Activated CD4-positive, alpha-beta T cell treated with anti-CD3 and anti-CD28 coated beads for 4 hours (primary cell): ENCODE results near the gene TUBG2.

Source experiments
- DNase-seq, 2 donors: peaks; one replicate each; pipeline ENCODE4 v3.0.0-alpha.2; 2020

The TUBG2 gene

GRCh38 chr17:42700586-42701289 is 41.7 kb downstream of the TUBG2 start:
- DNase-seq, result no peak

- no peak for DNase-seq
Observed at GRCh38 chr17:42702446-42702845, 43.4 kb downstream of the TUBG2 start.

GRCh38 chr17:42704490-42704836 is 45.4 kb downstream of the TUBG2 start:
- DNase-seq, result no peak

GRCh38 chr17:42704837-42705494 is 45.9 kb downstream of the TUBG2 start:
- DNase-seq, result no peak

GRCh38 chr17:42706732-42707131 is 47.6 kb downstream of the TUBG2 start:
- DNase-seq, result peak; percentile 30 to 34

- no peak for DNase-seq
Observed at GRCh38 chr17:42708588-42708987, 49.5 kb downstream of the TUBG2 start.

- no peak for DNase-seq
Observed at GRCh38 chr17:42709561-42709960, 50.5 kb downstream of the TUBG2 start.
